Mesenchymal stem cell (in vitro differentiated cells and primary cell): Measurements from ENCODE around the gene GAN.

Source experiments
- DNase-seq: peaks from one replicate; pipeline ENCODE4 v3.0.0-alpha.2; 2013
- H2AFZ ChIP-seq: one replicate; pipeline ENCODE4 v1.6.1; 2013; ENCODE audit warnings: low read depth, mild to moderate bottlenecking, control low read depth, inconsistent platforms, low read length, moderate library complexity
- H2AK5ac ChIP-seq: 2 replicates; pipeline ENCODE4 v1.6.1; 2013; ENCODE audit warnings: low read length, moderate library complexity, mild to moderate bottlenecking, inconsistent platforms; ENCODE audit not compliant: severe bottlenecking
- H2BK120ac ChIP-seq: one replicate; pipeline ENCODE4 v1.6.1; 2013; ENCODE audit warnings: low read depth, mild to moderate bottlenecking, inconsistent platforms, low read length, moderate library complexity
- H2BK12ac ChIP-seq, 2 experiments: one replicate each; pipeline ENCODE4 v1.6.1; 2013; ENCODE audit warnings: inconsistent platforms in 2 of 2, low read length in 2 of 2, mild to moderate bottlenecking in 2 of 2, moderate library complexity in 2 of 2, control low read depth in 1 of 2
- H2BK15ac ChIP-seq: one replicate; pipeline ENCODE4 v1.6.1; 2013; ENCODE audit warnings: mild to moderate bottlenecking, low read depth, inconsistent platforms; ENCODE audit not compliant: poor library complexity, severe bottlenecking
- H2BK5ac ChIP-seq: 2 replicates; pipeline ENCODE4 v1.6.1; 2013; ENCODE audit warnings: low read depth, mild to moderate bottlenecking, low read length, control low read depth, inconsistent platforms; ENCODE audit not compliant: poor library complexity, severe bottlenecking
- H3K14ac ChIP-seq, 2 experiments: one replicate each; pipeline ENCODE4 v1.6.1; 2013; ENCODE audit warnings: inconsistent platforms in 2 of 2, low read length in 2 of 2, control low read depth in 1 of 2, mild to moderate bottlenecking in 1 of 2, moderate library complexity in 1 of 2
- H3K18ac ChIP-seq, 2 experiments: one replicate each; pipeline ENCODE4 v1.6.1; 2013; ENCODE audit warnings: inconsistent platforms in 2 of 2, low read length in 2 of 2, control low read depth in 1 of 2, low read depth in 1 of 2, mild to moderate bottlenecking in 1 of 2
- H3K23ac ChIP-seq, 2 experiments: one replicate each; pipeline ENCODE4 v1.6.1; 2013; ENCODE audit warnings: inconsistent platforms in 2 of 2, low read length in 2 of 2, mild to moderate bottlenecking in 2 of 2, moderate library complexity in 2 of 2, control low read depth in 1 of 2
- H3K27ac ChIP-seq: 2 replicates; pipeline ENCODE4 v1.5.1; 2013; ENCODE audit warnings: mild to moderate bottlenecking, moderate library complexity, low read length, control low read depth, inconsistent platforms; ENCODE audit not compliant: poor library complexity, severe bottlenecking
- H3K27me3 ChIP-seq, 2 experiments: 2 replicates each; pipeline versions ENCODE4 v1.6.1 to v1.7.0; 2013; ENCODE audit warnings: low read length in 2 of 2, mild to moderate bottlenecking in 2 of 2, moderate library complexity in 2 of 2, control low read depth in 1 of 2, inconsistent platforms in 1 of 2; ENCODE audit not compliant: control insufficient read depth in 1 of 2, insufficient read depth in 1 of 2
- H3K36me3 ChIP-seq, 2 experiments: 2 replicates each; pipeline versions ENCODE4 v1.6.1 to v1.7.0; 2013; ENCODE audit warnings: low read length in 2 of 2, control low read depth in 1 of 2, inconsistent platforms in 1 of 2, low read depth in 1 of 2, mild to moderate bottlenecking in 1 of 2; ENCODE audit not compliant: insufficient read depth in 2 of 2, control insufficient read depth in 1 of 2
- H3K4ac ChIP-seq, 2 experiments: one replicate each; pipeline ENCODE4 v1.6.1; 2013; ENCODE audit warnings: inconsistent platforms in 2 of 2, low read length in 2 of 2, mild to moderate bottlenecking in 2 of 2, moderate library complexity in 2 of 2, control low read depth in 1 of 2, low read depth in 1 of 2
- H3K4me1 ChIP-seq: 2 replicates; pipeline ENCODE4 v1.6.1; 2013; ENCODE audit warnings: low read depth, low read length, control low read depth; ENCODE audit not compliant: control insufficient read depth, insufficient read depth
- H3K4me2 ChIP-seq: 2 replicates; pipeline ENCODE4 v1.6.1; 2013; ENCODE audit warnings: low read length, mild to moderate bottlenecking, inconsistent platforms; ENCODE audit not compliant: poor library complexity, severe bottlenecking
- H3K4me3 ChIP-seq, 2 experiments: 2 replicates each; pipeline versions ENCODE4 v1.5.1 to v1.7.0; 2013; ENCODE audit warnings: low read length in 2 of 2, mild to moderate bottlenecking in 2 of 2, control low read depth in 1 of 2, low read depth in 1 of 2; ENCODE audit not compliant: insufficient read depth in 1 of 2
- H3K79me1 ChIP-seq: replicated peaks from 2 replicates; pipeline ENCODE4 v1.6.1; 2013; ENCODE audit warnings: mild to moderate bottlenecking, control low read depth, low read length, inconsistent platforms; ENCODE audit not compliant: poor library complexity, severe bottlenecking
- H3K9ac ChIP-seq: 2 replicates; pipeline ENCODE4 v1.7.0; 2013; ENCODE audit warnings: mild to moderate bottlenecking, low read length, moderate library complexity
- H3K9me3 ChIP-seq: 2 replicates; pipeline ENCODE4 v1.7.0; 2013; ENCODE audit warnings: mild to moderate bottlenecking, low read length; ENCODE audit not compliant: control insufficient read depth
- H4K8ac ChIP-seq: one replicate; pipeline ENCODE4 v1.6.1; 2013; ENCODE audit warnings: inconsistent platforms, mild to moderate bottlenecking, low read length, moderate library complexity
- H4K91ac ChIP-seq: one replicate; pipeline ENCODE4 v1.6.1; 2013; ENCODE audit warnings: mild to moderate bottlenecking, low read length, inconsistent platforms
- WGBS: methylation state at CpG from one replicate; pipeline ENCODE4 v1.1.7; 2013; ENCODE audit warnings: mixed read lengths; 5-methylcytosine and 5-hydroxymethylcytosine counted together

GAN gene

GRCh38 chr16:81327011-81327410 lies 12.2 kb downstream of the GAN start:
- Histone ChIP-seq H3K4me1 (peaks cover 6% of the 10 kb centered on the region), H3K4ac (no peak overlapping the region), H3K14ac (no peak overlapping the region), H2BK15ac (no peak overlapping the region), H3K4me3 (no peak overlapping the region), H3K36me3 (peaks cover 0 to 6% of the 10 kb centered on the region in 2 experiments), H3K9ac (no peak overlapping the region), H2AK5ac (no peak overlapping the region), H2BK5ac (no peak overlapping the region), H4K8ac (no peak overlapping the region), H2AFZ (no peak overlapping the region), H3K23ac (no peak overlapping the region), H3K27ac (no peak overlapping the region), H4K91ac (no peak overlapping the region), H3K27me3 (no peaks in the 10 kb centered on the region), H3K18ac (no peak overlapping the region), H2BK120ac (no peak overlapping the region), H3K4me2 (no peak overlapping the region), H3K9me3 (no peaks in the 10 kb centered on the region), H3K79me1 (peaks cover 32% of the 10 kb centered on the region), H2BK12ac (no peak overlapping the region)
- no peak for DNase-seq
- 96% methylated on average over 4 of the region's 5 CpGs for WGBS

GRCh38 chr16:81327447-81328196 lies 12.9 kb downstream of the GAN start:
- H2AK5ac ChIP-seq = no peak overlapping the region
- H3K4me1 ChIP-seq = peaks cover 6% of the 10 kb centered on the region
- H3K18ac ChIP-seq = no peak overlapping the region
- H3K23ac ChIP-seq = no peak overlapping the region
- no peak overlapping the region for H2AFZ ChIP-seq
- H3K14ac ChIP-seq = no peak overlapping the region
- H2BK12ac ChIP-seq = no peak overlapping the region
- peaks cover 0 to 6% of the 10 kb centered on the region in 2 experiments for H3K36me3 ChIP-seq
- H3K4ac ChIP-seq = no peak overlapping the region
- H3K4me2 ChIP-seq = no peak overlapping the region
- no peak overlapping the region for H3K9ac ChIP-seq
- H4K91ac ChIP-seq = no peak overlapping the region
- H4K8ac ChIP-seq = no peak overlapping the region
- H2BK5ac ChIP-seq = no peak overlapping the region
- WGBS = 77% methylated on average over 5 of the region's 8 CpGs
- H3K9me3 ChIP-seq = no peaks in the 10 kb centered on the region
- H3K4me3 ChIP-seq = no peak overlapping the region
- no peak overlapping the region for H2BK120ac ChIP-seq
- peaks cover 36% of the 10 kb centered on the region for H3K79me1 ChIP-seq
- no peak overlapping the region for H3K27ac ChIP-seq
- DNase-seq = no peak
- no peaks in the 10 kb centered on the region for H3K27me3 ChIP-seq
- H2BK15ac ChIP-seq = no peak overlapping the region

GRCh38 chr16:81329947-81330346 lies 15.2 kb downstream of the GAN start:
- no peaks in the 10 kb centered on the region for H3K36me3 ChIP-seq
- H3K4me1 ChIP-seq = no peaks in the 10 kb centered on the region

GRCh38 chr16:81333356-81333755 lies 18.6 kb downstream of the GAN start:
- Histone ChIP-seq H3K9me3 (no peaks in the 10 kb centered on the region), H2BK12ac (no peak overlapping the region), H3K79me1 (peaks cover 40% of the 10 kb centered on the region), H3K4me2 (no peak overlapping the region), H3K4me1 (peaks cover 4% of the 10 kb centered on the region), H2BK120ac (no peak overlapping the region), H3K27ac (no peak overlapping the region), H3K4ac (no peak overlapping the region), H3K4me3 (no peak overlapping the region), H3K18ac (no peak overlapping the region), H3K23ac (no peak overlapping the region), H3K14ac (no peak overlapping the region), H2AK5ac (no peak overlapping the region), H3K9ac (no peak overlapping the region), H4K8ac (no peak overlapping the region), H2BK15ac (no peak overlapping the region), H3K27me3 (no peaks in the 10 kb centered on the region), H2AFZ (no peak overlapping the region), H3K36me3 (no peaks in the 10 kb centered on the region), H2BK5ac (no peak overlapping the region), H4K91ac (no peak overlapping the region)
- no peak for DNase-seq
- WGBS = 96% methylated on average over 3 of the region's 3 CpGs

More at GRCh38 chr16:81329947-81330346, 15.2 kb downstream of the GAN start:
- no peak overlapping the region for H3K4ac ChIP-seq
- H2BK15ac ChIP-seq = no peak overlapping the region
- no peak overlapping the region for H3K23ac ChIP-seq
- H3K27ac ChIP-seq = no peak overlapping the region
- no peak overlapping the region for H3K9ac ChIP-seq
- no peaks in the 10 kb centered on the region for H3K27me3 ChIP-seq
- H3K14ac ChIP-seq = no peak overlapping the region
- no peaks in the 10 kb centered on the region for H3K9me3 ChIP-seq
- H3K79me1 ChIP-seq = peaks cover 36% of the 10 kb centered on the region
- no peak overlapping the region for H2BK12ac ChIP-seq
- no peak overlapping the region for H3K4me3 ChIP-seq
- H3K18ac ChIP-seq = no peak overlapping the region
- H2BK120ac ChIP-seq = no peak overlapping the region
- H2AK5ac ChIP-seq = no peak overlapping the region
- H3K4me2 ChIP-seq = no peak overlapping the region
- 83% methylated on average over 5 of the region's 5 CpGs for WGBS
- H4K8ac ChIP-seq = no peak overlapping the region
- H2BK5ac ChIP-seq = no peak overlapping the region
- no peak for DNase-seq
- H2AFZ ChIP-seq = no peak overlapping the region
- H4K91ac ChIP-seq = no peak overlapping the region
